NCI-H1417 (cell line): ENCODE data around the gene PCSK2.
A peak's percentile ranks its signal among the peaks of the same experiment; 100 is the strongest.

ENCODE experiments used
- DNase-seq, 3 experiments: peaks; one replicate each; lab custom pipeline; 2025; lab: John Stamatoyannopoulos, UW

The PCSK2 gene

GRCh38 chr20:17444091-17444490, 217.3 kb downstream of the PCSK2 start:
- DNase-seq = no peak

GRCh38 chr20:17445543-17445942, 218.7 kb downstream of the PCSK2 start:
- DNase-seq = no peak

DNA sequence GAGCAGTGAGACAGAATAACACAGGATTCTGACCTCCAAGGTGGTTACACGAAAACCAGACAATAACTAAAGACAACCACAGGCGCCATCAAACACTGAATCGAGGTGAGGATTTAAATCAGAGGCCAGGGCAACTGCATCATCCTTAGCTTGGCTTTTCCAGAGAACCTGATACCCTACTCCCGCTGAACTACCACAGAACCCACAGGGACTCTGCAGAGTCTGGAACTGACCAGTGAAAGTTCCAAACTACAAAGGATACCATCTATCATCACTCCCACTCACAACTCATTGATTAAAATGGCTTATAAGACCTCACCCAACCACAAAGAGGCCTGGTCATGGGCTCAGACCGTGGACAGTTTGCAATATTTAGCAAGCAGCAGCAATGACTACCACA, 219.3 kb downstream of the PCSK2 start:
- no peak for DNase-seq

DNA sequence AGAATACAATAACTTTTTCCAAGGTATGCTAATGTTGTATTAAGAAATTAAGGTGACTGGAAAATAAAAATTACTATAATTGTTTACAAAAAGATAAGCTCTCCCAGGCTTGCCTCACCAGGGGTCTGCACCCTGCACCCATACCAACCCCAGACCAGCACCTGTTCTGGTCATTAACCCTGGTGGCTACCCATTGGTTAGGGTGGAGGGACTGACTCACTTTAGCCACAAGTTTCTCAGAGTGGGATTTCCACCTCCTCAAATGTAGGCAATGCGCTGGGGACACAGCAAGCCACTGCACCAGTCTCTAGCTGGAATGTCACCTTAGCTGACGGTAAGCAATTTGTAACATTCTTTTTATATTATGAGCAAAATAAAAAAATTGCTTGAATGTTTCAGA, 221.2 kb downstream of the PCSK2 start:
- no peak for DNase-seq

- DNase-seq = no peak
These were observed 222.2 kb downstream of the PCSK2 start for GRCh38 chr20:17449031-17449430.

GRCh38 chr20:17452441-17452840, 225.6 kb downstream of the PCSK2 start:
- DNase-seq = peak in 1 of 3 experiments; percentile 9

GRCh38 chr20:17453592-17453991, 226.8 kb downstream of the PCSK2 start:
- no peak for DNase-seq

DNA sequence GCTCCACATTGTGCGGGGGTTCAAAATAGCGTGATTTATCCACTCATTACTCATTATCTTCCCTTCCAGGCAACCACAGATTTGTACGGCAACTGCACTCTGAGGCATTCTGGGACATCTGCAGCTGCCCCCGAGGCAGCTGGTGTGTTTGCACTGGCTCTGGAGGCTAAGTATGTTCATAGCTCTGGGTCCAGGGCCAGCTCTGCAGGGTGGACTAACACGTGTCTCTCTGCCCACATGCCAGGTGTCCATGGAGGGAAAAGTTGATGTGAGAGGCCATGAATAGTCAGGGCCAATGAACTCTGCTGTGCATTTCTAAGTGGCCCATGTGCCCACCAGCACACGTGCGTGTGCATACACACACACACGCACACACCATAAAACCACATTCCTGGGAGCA, 229.4 kb downstream of the PCSK2 start:
- peak in 1 of 3 experiments; percentile 18 for DNase-seq

GRCh38 chr20:17457079-17457478, 230.2 kb downstream of the PCSK2 start:
- peak in 1 of 3 experiments; percentile 18 for DNase-seq

- no peak for DNase-seq
These were observed 230.8 kb downstream of the PCSK2 start for GRCh38 chr20:17457588-17458190.

DNA sequence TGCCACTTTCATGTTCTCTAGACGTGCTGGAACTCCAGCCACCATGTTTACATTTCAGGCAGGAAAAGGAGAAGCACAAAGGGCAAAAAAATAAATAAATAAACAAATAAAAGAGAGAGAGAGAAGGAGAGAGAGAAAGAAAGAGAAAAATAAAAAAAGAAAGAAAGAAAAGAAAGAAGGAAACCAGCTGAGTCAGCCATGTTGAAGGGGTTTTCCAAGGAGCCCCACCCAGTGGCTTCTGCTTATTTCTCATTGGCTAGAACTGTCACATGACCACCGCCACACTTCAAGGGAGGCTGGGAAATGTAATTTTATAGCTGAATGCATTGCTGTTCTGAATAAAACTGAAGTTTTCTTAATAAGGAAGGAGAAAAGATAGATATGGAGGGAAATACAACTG, 233.3 kb downstream of the PCSK2 start:
- DNase-seq = no peak

GRCh38 chr20:17461941-17462340, 235.1 kb downstream of the PCSK2 start:
- no peak for DNase-seq

GRCh38 chr20:17463711-17464110, 236.9 kb downstream of the PCSK2 start:
- DNase-seq = no peak

- no peak for DNase-seq
These were observed 238.4 kb downstream of the PCSK2 start for GRCh38 chr20:17465236-17465635.

DNA sequence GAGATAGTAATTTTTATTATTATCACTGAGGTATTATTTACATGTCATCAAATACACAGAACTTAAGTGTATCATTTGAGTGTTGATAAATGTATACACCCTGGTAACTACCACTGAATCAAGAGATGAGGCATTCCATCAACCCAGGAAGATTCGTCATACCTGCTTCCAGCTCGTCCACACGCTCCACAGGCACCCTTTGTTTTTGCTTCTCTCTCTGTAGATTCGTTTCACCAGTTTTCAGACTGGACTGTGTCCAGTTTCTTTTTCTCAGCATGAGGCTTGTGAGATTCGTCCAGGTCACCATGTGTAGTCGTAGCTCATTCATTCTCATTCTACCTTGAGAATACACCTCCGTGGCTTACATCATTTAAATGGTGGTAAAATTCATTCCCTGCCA, 239.8 kb downstream of the PCSK2 start:
- DNase-seq = no peak

DNA sequence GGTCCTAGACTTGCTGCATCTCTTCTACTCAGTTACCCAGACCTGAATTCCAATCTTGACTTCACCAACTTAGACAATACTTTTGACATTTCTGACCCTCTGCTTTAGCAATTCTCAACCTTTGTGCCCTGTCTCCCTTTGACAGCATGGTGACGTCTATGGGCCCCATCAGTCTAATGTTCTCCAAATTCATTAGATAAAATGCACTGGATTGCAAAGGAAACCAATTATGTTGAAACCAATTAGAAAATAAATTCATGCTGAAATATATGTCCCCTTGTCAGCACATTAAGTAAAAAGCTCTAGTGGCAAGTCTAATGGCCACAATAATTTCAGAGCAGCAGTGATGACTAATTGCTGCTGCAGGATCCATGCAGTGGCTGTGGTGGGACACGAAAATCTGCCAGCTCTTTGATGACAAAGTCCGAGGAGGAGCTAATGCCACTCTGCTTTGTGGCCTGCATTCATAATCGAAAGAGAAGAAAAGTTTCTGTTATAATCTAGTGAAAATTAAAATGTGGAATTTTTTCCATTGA, 240.3 kb downstream of the PCSK2 start:
- no peak for DNase-seq

DNA sequence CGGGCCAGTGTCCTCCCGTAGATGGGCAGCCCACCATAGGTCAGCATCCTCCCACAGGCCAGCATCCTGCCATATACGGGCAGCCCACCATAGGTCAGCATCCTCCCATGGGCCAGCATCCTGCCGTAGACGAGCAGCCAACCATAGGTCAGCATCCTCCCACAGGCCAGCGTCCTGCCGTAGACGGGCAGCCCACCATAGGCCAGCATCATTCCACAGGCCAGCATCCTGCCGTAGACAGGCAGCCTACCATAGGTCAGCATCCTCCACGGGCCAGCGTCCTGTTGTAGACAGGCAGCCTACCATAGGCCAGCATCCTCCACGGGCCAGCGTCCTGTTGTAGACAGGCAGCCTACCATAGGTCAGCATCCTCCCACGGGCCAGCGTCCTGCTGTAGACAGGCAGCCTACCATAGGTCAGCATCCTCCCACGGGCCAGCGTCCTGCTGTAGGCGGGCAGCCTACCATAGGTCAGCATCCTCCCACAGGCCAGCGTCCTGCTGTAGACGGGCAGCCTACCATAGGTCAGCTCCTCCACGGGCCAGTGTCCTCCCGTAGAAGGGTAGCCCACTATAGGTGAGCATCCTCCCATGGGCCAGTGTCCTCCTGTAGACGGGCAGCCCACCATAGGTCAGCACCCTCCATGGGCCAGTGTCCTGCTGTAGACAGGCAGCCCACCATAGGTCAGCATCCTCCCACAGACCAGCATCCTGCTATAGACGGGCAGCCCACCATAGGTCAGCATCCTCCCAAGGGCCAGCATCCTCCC, 241.4 kb downstream of the PCSK2 start:
- DNase-seq = no peak

GRCh38 chr20:17469246-17470030, 242.6 kb downstream of the PCSK2 start:
- no peak for DNase-seq

GRCh38 chr20:17470521-17470920, 243.7 kb downstream of the PCSK2 start:
- no peak for DNase-seq

GRCh38 chr20:17470973-17471372, 244.1 kb downstream of the PCSK2 start:
- DNase-seq = peak in 1 of 3 experiments; percentile 39

- peak; percentile 82 to 93 (median 87) for DNase-seq
These were observed 244.9 kb downstream of the PCSK2 start for GRCh38 chr20:17471606-17472187.

DNA sequence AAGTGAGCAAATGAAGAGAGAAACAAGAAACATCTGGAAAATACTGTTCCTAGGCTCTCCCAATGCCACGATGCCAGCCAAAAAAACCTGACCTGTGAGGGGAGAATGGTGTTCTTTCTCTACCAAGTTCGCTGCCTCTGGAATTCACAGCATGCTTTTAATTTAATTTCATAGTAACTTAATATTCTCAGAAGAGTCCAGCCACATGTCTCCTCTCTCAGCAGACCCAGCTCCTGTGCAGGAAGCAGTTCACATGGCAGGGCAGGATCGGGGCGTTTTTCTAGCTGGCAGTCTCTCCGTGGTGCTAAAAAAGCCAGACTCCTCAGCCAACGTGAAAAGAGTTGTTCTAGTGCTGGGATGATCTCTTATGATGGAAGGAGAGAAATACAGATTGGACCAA, 246.8 kb downstream of the PCSK2 start:
- DNase-seq = no peak
